Fibroblast of skin of left quadriceps (primary cell): ENCODE measurements around the gene TAS2R41.

Experiments used
- DNase-seq, 2 experiments: peaks; one replicate each; pipeline ENCODE4 v3.0.0-alpha.2; 2013; ENCODE audit warnings: low read depth in 2 of 2

The TAS2R41 gene, protein sequence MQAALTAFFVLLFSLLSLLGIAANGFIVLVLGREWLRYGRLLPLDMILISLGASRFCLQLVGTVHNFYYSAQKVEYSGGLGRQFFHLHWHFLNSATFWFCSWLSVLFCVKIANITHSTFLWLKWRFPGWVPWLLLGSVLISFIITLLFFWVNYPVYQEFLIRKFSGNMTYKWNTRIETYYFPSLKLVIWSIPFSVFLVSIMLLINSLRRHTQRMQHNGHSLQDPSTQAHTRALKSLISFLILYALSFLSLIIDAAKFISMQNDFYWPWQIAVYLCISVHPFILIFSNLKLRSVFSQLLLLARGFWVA

DNA sequence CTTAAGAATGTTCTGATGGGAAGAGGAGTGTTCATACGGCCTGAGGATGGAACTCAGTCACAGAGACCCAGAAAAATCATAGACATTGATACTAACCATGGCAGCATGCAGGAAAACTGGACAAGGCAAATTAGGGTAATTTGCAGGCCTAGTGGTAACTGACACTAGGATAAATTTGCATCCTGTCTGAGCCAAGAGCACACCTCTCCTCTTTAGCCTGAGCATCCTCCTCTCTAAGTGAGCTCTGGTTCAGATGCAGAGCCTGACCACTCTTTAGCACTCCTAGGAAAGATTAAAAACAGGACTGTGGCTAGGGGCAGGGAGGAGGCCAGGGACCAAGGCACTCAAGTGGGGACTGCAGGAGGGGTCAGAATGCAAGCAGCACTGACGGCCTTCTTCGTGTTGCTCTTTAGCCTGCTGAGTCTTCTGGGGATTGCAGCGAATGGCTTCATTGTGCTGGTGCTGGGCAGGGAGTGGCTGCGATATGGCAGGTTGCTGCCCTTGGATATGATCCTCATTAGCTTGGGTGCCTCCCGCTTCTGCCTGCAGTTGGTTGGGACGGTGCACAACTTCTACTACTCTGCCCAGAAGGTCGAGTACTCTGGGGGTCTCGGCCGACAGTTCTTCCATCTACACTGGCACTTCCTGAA, at the start of gene TAS2R41:
Gene TAS2R41 (plus strand): TSS at position 373 of the 650 bp plus-strand sequence. CDS start 0 bp downstream, at position 373.
- DNase-seq = no peak

DNA sequence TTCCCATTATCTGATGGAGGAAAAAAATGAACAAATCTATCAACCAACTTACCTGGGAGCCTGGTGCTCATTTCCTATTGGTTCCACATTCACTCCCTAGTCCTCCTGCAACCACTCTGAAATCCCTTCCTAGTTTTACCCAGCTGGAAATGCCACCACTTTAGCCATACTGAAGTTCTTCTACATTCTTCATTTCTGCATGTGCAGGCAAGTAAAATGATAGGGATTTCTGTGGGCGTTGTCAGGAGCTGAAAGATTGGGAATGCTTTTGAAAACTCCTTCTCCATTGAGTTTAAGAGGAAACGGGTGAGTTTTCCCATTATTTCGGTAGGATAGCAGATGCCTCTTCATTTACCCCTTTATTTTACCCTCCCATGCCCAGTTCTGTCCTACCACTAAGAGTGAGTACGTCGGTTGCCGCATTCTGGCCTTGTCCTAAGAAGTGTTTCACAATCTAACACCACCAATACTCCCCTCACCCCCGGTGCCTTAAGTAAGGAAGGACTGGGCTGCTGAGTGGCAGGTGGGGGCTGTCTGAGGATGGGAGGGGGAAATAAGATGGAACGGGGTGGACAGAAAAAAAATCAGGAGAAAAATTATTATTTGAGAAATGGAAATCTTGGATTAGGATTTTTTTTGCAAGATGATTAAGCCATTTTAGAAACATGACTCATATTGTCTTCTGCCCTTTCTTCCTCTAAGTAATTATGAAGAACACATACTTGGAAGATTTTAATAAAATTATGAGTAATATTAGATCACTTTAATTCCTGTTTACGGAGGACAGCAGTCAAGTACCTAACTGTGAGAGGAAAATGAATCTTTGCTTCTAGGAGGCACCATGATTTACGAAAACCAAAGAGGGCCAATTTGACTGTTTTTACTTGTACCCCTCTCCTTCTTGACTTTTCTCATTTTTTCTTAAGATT, 47.6 kb upstream of the TAS2R41 start:
- no peak for DNase-seq

DNA sequence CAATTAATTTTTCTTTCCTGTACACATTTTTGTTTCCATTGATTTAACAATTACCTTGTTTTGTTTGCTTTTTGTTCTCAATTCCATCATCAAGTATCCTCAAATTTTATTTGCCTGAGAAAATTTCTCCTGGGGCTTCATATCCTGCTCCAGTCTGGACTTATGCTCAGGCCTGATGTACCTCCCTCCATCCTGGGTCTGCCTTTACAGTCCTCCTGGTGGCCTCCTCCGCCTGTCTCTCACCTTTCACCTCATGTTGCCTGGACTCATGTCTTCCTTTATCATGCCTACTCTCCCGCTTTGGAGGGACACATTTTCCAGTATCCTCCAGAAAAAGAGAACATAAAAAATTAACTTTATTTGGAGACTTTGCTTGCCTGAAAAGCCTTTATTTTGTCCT, 46.6 kb upstream of the TAS2R41 start:
- DNase-seq = no peak

DNA sequence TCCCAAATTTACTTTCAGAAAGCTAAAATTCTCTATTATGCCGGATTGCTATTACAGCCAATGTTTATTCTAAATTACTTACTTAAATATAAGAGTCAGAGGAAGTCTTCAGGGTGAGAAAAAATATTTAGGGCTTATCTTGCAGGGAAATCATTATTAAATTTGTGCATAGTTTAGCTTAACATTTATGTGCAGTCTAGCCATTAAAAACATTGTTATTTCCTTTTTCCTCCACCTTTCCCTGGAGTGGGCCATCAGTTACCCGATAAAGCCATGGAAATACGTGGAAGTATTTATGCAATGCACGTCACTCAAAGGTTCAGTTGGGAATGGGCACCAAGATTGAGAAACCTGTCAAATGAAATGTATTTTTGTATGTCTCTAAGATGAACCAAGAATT, 43.9 kb upstream of the TAS2R41 start:
- no peak for DNase-seq

DNA sequence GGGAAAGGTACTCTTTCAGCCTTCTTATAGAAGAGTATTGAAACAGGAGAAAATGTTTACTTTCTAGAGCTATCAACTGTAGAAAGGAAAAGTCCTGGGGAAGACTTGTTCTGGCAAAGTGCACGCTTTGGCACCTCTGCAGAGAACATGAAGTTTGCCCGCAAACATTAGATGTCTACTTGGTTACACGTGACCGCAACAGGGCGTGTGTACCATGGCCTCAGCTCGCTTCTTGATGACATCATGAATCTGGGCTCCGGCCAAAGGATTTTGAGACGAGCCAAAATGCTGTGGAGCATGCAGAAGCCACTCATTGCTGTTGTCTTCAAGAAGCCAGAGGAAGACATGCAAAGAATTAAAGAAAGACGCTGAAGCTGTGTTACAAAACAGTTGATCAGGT, 43.0 kb upstream of the TAS2R41 start:
- DNase-seq = no peak

DNA sequence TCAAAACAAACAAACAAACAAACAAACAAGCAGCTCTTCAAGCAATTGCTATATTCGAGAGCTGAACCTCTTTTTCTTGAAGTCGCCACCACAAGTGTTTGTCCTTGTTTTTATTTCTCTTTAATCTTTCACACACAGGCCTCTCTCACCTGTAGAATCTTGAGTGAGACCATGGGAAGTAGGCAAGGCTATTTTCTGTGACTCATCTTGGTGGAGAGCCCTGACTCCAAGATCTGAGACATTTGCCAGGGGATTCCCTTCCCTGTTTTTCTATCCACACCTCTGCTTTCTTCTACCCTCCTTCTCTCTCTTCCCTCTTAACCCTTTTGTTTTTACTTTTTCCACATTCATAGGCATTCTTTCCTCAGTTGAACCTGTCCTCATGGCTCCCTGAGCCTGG, 42.4 kb upstream of the TAS2R41 start:
- DNase-seq = no peak

DNA sequence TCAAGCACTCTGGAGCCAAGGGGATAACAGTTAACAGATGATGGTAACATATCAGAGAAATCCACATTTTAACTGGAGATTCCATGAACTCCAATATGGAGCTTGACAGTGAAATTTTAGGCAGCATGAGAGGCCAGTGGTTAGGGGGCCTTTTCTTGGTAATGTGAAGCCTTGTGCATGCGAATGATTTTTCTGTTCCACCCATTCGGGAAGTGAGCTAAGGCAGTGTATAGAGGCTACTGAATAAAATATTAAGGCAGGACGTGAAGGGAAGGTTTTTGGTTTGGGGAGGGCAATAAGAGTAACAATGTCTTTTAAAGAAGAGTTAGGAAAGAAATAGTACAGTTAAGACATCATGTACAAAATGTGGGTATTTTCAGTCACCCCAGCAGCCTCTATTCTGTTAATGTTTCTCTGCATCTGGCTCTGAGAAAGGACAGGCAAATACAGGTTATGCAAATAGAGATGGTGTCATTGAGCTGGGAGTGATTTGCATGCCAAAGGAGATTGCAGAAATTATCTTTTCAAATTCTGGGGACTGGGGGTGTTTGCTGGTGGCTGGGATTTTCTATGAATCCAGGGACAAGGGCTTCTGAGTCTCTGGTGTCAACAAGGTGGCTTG, 41.2 kb upstream of the TAS2R41 start:
- DNase-seq = no peak

DNA sequence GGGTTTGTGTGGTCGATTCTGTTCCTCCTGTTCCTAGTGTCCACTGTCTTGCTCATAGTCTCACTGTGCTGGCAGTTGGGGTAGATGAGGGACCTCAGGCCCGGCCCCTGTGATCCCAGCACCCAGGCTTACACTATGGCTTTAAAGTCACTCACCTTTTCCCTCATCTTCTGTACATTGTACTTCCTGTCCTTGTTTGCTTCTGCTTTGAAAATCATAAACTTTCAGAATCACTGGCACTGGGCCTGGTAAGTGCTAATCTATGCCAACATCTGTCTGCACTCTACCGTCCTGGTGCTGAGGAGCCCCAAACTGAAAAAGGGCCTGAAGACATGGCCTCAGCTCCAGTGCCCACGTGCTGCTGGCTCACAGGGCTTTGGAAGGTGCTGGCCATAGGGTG, 40.1 kb upstream of the TAS2R41 start:
- DNase-seq = no peak

DNA sequence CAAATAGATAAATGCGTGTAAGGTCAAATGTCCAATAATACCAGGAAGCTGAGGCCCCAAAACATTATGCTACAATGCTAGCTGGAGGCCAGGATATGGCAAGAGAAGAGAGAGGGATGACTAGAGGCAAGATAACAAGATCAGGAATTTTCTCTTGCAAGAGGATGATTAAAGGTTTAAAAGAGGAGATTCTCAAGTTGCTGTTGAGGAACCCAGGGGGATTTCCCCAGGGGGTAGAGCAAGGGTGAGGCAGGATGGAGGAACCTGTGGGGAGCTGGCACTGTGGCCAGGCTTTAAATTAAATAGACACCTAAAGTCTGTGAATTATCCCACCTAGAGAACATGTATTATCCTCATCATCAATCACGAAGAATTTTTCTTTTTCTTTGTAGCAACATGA, 37.8 kb upstream of the TAS2R41 start:
- DNase-seq = no peak

DNA sequence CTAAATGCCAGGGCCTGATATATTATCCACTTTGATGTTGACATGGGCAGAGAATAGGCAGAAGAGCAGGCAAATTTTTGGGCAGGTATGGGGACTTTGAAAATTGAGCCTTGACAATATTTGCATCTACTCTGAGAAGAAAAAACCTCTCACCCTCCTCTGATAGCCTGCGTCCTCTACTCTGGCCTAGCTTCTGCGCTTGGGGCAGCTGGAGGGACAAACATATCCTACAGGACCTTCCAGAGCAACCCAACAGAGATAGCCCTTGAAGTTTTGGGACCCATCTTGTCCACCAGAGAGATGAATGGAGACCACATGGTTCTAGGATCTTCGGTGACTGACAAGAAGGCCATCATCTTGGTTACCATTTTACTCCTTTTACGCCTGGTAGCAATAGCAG, 34.5 kb upstream of the TAS2R41 start, which contains the start of gene TAS2R60:
Gene TAS2R60 (plus strand): TSS at position 301 of the 400 bp plus-strand sequence. CDS start 0 bp downstream, at position 301.
- no peak for DNase-seq

DNA sequence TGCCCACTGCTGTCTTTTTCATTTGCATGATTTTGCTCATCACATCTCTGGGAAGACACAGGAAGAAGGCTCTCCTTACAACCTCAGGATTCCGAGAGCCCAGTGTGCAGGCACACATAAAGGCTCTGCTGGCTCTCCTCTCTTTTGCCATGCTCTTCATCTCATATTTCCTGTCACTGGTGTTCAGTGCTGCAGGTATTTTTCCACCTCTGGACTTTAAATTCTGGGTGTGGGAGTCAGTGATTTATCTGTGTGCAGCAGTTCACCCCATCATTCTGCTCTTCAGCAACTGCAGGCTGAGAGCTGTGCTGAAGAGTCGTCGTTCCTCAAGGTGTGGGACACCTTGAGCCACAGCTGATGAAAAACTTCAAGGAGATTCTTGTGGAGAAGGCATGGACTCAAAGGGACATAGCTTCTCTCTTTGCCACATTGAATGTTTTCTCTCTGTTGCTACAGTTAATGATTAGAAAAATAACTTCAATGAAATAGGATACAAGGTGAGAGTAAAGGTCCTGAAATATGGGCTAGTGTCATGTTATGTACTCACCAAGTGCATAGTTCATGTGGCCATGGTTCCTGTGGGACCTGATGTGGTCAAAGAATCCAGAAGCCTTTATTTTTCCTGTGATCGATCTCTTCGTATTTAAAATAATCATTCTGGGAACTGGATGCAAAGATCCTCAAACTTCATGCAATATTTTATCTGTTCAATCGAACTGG, 33.5 kb upstream of the TAS2R41 start:
- DNase-seq = no peak

DNA sequence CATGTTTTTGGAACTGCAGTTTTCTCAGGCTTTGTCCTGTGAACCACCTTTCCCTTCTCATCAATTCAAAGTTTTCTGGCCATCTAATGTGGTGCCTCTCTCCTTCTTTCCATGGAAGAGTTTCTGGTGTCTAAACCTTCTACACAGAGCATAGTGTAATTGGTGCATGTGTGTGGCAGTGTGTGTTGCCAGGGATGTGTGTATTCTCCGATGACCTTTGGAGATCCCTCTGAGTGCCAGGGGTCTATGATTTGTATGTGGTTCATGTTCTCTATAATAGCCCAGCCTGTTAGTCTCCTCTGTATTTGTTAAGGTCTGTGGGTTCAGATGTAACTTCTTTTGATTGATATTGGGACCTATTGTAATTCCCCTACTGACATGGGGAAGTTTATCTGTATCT, 32.9 kb upstream of the TAS2R41 start:
- no peak for DNase-seq

DNA sequence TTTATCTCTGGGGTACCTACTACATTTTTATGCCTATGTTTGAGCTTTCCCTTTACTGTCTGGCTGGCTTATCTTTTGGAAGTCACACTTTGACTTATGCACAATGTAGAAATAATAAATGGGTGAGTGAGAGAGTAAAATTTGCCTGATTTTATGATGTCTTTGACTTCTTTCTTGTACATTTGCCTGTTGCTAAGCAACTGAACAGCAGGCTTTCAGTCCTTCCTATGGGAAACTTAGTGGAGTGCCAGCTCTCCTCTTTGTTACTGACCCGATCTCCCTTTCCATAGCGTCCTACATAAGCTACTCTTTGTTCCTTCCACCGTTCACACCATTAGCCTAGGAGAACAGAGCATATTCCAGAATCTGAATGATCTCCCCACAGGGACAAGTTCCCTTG, 30.2 kb upstream of the TAS2R41 start:
- no peak for DNase-seq

DNA sequence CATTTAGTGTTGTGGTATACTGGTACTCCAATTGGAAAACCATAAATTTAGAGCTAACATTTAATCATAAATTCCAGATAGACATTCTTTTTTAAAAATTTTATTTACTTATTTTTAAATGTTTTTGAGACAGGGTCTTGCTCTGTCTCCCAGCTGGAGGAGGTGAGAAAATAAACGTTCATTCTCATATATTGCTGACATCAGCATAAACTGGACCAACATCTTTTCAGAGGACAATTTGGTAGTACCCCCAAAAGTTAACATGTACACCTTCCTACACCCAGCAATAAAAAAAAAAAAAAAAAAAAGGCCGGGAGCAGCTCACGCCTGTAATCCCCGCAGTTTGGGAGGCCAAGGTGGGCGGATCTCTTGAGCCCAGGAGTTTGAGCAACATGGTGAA, 29.2 kb upstream of the TAS2R41 start:
- no peak for DNase-seq

DNA sequence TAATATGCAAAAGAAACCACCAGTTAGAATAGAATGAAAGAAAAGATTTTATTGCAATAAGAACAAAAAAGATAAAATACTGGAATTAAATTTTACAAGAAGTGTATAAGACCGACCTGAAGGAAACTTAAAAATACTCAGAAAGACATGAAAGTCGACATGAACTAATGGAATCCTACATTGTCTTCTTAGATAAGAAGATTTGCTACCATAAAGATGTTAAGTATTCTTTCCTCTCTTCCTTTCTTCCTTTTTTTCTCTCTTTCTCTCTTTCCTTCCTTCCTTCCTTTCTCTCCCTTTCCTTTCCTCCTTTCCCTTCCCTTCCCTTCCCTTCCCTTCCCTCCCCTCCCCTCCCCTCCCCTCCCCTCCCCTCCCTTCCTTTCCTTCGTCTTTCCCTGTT, 27.9 kb upstream of the TAS2R41 start:
- no peak for DNase-seq

DNA sequence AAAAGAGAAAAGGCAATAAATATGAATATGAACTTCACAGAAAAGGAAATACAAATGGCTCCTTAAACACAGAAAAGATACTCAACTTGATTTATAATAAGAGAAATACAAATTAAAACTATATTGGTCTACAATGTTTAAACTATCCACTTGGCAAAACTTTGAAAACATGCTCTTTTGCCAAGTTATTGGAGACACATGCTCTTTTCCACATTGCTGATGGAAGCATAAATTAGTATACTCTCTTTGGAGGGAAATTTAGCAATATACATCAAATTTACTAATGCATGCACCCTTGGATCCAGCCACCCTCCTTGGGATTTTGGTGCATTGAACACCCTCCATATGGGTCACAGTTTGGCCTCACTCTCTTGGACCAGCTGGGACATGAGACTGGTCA, 26.6 kb upstream of the TAS2R41 start:
- DNase-seq = no peak

DNA sequence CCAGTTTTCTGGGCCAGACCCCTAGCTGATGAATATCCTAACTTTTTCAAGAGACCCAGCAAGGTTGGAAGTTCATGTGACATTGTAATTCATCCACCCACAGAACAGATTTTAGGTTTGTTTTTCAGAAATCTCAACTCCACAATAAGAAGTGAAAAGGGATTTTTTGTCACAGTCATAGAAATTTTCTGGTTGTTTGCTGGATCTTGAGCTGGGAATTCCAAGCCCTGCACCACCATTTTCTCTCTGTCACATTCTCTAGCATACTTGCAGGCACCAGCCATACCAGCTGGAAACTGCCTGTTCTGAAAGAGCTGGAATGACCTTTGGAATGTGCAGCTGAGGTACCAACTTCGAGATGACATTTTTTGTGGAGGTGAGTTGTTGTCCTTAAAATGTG, 25.9 kb upstream of the TAS2R41 start:
- DNase-seq = no peak

DNA sequence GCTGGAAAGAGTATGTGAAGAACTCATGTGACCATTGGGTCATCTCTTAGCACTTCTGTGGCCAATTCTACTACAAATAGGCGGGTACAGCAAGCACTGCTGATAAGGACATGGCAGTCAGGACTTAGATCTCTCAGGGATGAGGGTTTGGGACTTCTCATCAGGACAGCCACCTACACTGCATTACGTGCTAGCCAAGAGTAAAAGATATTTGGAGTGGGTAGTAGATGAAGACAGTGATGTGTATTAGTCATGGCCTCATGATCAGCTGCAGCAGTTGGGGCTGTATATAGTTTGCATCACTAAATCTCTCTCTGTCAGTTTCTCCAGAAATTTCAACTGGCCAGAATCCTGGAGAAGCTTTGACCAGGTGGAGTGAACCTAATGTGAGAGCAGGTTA, 25.2 kb upstream of the TAS2R41 start:
- DNase-seq = no peak

DNA sequence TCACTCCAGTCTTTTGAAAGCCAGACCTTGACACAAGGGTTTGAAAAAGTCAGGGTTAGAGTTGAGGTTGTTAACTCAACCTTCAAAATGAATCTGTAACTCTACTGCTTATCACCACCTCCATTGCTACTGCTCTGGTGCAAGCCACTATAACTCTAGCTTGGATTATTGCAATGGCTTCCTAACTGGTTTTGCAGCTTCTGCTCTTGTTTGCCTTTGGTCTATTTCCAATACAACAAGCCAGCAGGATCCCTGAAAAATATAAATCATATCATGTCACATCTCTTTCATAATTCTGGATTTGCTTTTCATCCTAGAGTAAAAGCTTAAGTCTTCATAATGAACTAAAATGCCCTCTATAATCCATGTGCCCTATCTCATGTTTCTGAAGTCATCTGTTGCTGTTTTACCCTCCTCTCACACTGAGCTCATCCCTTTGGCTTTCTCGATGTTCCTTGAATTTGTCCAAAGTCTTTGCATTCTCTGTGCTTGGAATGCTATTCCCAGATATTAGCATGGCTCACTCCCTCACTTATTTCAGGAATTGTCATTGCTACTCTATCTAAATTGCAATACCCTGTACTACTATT, 23.5 kb upstream of the TAS2R41 start:
- no peak for DNase-seq

DNA sequence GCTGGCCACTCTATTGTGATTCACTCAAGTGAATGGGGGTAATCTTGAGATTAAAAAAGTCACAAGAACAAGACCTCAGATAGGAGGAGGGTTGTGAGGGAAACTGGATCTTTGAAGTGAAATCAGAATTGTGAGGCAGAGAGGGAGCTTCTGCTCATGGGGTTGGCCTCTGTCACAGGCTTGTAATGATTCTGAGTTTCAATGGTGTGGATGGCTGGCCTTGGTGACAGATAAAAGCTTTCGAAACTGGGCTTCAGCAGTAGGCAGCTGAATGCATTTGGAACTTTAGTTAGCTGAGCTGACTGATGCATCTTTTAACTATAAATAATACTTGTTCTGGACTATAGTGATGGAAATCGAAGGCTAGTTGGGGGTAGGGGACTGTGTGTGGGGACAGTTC, 22.2 kb upstream of the TAS2R41 start:
- no peak for DNase-seq

DNA sequence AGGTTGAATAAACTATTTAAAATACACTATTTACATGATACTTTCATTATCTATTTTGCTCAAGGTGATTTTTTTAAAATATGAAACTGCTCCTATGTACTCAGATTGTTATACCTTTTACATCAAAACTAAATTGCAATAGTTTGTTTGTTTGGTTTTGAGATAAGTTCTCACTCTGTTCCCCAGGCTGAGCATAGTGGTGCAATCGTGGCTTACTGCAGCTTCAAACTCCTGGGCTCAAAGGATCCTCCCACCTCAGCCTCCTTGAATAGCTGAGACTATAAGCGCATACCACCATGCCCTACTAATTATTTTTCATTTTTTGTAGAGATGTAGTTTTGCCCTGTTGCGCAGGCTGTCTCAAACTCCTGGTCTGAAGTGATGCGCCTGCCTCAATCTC, 21.7 kb upstream of the TAS2R41 start:
- DNase-seq = no peak
